HG03520 (cell line): ENCODE results near the gene LIN7B.

Source experiments
- ATAC-seq: cut with Tn5 transposase; IDR thresholded peaks from one replicate; pipeline ENCODE4 v1.9.1; 2021; ENCODE audit warnings: mild to moderate bottlenecking, moderate library complexity; ENCODE audit not compliant: unreplicated experiment

Gene LIN7B

DNA sequence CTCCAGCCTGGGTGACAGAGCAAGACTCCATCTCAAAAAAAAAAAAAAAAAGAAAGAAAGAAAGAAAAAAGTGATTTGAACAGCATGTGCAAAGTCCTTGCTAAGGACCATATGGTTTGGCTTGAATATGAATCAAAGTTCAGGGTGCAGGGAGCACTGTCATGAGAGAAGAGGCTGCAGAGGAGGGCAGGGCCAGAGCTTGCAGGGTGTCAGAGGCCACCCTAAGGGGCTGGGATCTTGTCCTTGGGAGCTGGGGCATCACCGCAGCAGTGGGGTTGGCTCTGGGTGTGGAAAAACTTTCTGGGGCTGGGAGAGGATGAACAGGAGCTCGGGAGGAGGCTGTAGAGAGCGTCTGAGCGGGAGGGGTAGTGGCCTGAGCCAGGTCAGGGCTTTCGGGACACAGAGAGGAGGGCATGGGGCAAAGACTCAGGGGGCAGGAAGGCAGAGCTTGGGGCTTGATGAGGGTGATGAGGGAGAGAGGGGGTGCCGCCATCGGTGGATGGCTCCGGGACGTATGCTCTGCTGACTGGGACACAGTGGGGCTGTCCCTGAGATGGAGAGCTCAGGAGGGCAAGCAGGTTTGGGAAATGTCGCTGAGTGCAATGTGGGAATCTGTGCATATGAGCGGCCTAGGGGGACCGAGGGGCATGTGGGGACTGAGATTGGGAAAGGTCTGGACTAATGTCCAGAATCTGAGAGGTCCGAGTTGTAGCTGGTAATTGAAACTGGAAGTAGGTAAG, 46.5 kb downstream of the LIN7B start:
- no peak for ATAC-seq

DNA sequence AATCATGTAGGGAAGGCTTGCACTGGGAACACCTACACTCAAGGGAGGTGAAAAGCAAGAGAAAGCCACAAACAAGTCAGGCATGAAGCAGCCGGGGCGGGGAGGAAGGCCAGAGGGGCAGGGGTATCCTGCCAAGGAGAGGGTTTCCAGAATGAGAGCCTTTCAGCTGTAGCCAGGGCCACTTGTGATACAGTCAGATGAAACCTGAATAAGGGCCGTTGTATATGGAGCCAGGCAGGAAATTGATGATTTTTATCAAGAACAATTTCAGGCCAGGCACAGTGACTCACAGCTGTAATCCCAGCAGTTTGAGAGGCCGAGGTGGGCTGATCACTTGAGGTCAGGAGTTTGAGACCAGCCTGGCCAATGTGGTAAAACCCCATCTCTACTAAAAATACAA, 47.8 kb downstream of the LIN7B start:
- ATAC-seq = no peak

DNA sequence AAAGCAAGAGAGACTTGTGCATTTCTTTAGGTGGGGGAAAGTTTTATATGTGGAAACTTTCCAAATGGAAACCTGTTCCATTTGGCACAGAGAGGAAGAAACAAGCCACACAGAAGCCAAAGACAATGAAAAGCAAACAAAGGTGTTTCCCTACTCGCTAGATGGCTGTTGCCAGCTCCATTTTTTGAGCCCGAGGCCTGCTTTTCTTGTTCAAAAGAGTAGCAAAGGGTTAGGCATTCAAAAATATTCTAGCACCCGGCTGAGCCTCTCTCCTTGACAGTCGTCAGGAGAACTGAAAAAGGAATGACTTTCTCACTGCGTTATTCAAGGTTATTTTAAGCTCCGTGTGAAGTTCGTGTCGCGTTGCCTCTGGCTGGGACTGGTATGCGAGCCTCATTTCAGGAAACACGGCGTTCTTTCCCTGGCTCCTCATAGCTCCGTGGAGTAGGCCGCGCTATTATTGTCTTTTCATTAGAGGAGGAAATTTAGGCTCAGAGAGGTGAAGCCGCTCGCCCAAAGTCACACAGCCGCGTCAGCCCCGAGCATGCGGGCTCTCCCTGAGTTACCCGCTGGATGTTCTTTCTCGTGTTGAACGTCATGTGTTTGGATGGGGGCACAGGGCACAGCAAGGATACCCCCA, 51.1 kb downstream of the LIN7B start:
- no peak for ATAC-seq

DNA sequence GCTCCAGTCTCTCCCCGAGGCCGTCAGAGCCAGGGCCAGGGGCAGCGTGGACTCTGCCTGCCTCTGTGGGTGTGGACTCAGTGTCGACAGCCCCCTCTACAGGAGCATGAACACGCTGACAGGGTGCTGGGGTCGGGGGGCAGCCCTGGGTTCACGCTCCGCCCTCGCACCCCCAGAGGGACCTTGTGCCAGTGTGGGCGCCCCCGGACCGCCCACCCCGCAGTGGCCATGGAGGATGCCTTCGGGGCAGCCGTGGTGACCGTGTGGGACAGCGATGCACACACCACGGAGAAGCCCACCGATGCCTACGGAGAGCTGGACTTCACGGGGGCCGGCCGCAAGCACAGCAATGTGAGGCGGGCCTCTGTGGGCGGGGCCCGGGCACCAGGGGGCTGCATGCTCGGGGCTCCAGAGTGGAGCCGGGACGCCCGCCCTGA, 51.7 kb downstream of the LIN7B start:
- no peak for ATAC-seq

DNA sequence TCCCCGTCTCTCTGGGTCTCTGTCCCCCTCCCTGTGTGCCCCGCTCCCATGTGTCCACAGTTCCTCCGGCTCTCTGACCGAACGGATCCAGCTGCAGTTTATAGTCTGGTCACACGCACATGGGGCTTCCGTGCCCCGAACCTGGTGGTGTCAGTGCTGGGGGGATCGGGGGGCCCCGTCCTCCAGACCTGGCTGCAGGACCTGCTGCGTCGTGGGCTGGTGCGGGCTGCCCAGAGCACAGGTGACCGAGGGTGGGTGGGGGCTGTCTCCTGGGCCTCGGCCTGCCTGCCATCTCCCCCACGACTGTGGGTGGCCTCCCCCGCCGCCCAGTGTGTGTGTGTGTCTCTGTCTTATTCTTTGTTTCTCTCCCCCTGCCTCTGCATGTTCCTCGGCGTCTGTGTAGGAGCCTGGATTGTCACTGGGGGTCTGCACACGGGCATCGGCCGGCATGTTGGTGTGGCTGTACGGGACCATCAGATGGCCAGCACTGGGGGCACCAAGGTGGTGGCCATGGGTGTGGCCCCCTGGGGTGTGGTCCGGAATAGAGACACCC, 53.8 kb downstream of the LIN7B start:
- ATAC-seq = no peak
